SK-N-MC (cell line): Measurements from ENCODE around the gene KDR.

Source experiments
- EZH2 ChIP-seq: fragments of 200-600 bp; sonication (generic); IDR thresholded peaks from one replicate; pipeline ENCODE4 v1.6.1; 2017; ENCODE audit warnings: antibody characterized with exemption
- POLR2AphosphoS5 ChIP-seq: IDR thresholded peaks from 2 replicates; pipeline ENCODE4 v1.6.1; 2012; ENCODE audit warnings: mild to moderate bottlenecking, low read depth, low read length, borderline replicate concordance

GRCh38 chr4:55138367-55138766 is 13.0 kb upstream of the KDR start:
- no peak for TF ChIP-seq EZH2
- no peak for TF ChIP-seq POLR2AphosphoS5
